Duodenal mucosa (tissue), 2 donors: ENCODE results near the gene MOB1B.

Experiments
- H3K27ac ChIP-seq: one replicate; pipeline ENCODE4 v1.7.0; 2013; ENCODE audit warnings: low read depth, low read length
- H3K27me3 ChIP-seq, 2 donors: one replicate each; pipeline ENCODE4 v1.7.0; 2013; ENCODE audit warnings: low read length in 2 of 2, control low read depth in 1 of 2; ENCODE audit not compliant: insufficient read depth in 2 of 2, control insufficient read depth in 1 of 2
- H3K36me3 ChIP-seq, 2 donors: one replicate each; pipeline ENCODE4 v1.7.0; 2013; ENCODE audit warnings: low read length in 2 of 2, control low read depth in 1 of 2; ENCODE audit not compliant: insufficient read depth in 2 of 2, control insufficient read depth in 1 of 2
- H3K4me1 ChIP-seq, 2 donors: one replicate each; pipeline ENCODE4 v1.7.0; 2013; ENCODE audit warnings: low read length in 2 of 2, control low read depth in 1 of 2; ENCODE audit not compliant: insufficient read depth in 2 of 2, control insufficient read depth in 1 of 2
- H3K4me3 ChIP-seq, 2 donors: one replicate each; pipeline ENCODE4 v1.7.0; 2013; ENCODE audit warnings: low read length in 2 of 2, low read depth in 1 of 2
- H3K9ac ChIP-seq, 2 donors: one replicate each; pipeline ENCODE4 v1.7.0; 2013; ENCODE audit warnings: low read length in 2 of 2, low read depth in 1 of 2
- H3K9me3 ChIP-seq, 2 donors: one replicate each; pipeline ENCODE4 v1.7.0; 2013; ENCODE audit warnings: low read length in 2 of 2, control low read depth in 1 of 2; ENCODE audit not compliant: control insufficient read depth in 1 of 2

Gene MOB1B

DNA sequence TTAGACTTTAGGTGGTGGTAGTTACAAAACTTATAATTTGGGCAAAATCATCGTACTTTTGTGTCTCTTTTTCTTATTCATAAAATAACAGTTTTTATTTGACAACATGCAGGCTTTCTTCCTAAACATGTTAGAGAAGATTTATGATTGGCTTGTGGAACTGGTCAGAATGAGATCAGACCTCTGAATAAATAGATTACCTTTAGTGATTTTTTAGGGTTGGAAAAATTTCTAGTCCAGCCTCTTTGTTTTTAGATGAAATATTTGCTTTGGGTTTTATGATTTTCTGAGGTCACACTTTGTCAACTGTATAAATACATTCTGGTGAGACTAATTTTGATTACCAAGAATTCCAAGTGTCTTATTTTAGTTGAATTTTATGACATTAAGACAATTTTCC, 29.2 kb downstream of the MOB1B start:
- Histone ChIP-seq H3K4me1 (no peaks in the 10 kb centered on the region), H3K9me3 (no peaks in the 10 kb centered on the region), H3K4me3 (no peak overlapping the region), H3K9ac (no peak overlapping the region), H3K36me3 (no peaks in the 10 kb centered on the region), H3K27me3 (no peaks in the 10 kb centered on the region), H3K27ac (no peak overlapping the region)

GRCh38 chr4:70932984-70933383, 30.8 kb downstream of the MOB1B start:
- Histone ChIP-seq H3K4me3 (no peak overlapping the region), H3K9me3 (no peaks in the 10 kb centered on the region), H3K27me3 (no peaks in the 10 kb centered on the region), H3K9ac (no peak overlapping the region), H3K4me1 (no peaks in the 10 kb centered on the region), H3K36me3 (no peaks in the 10 kb centered on the region), H3K27ac (no peak overlapping the region)

- no peaks in the 10 kb centered on the region for H3K9me3 ChIP-seq
- no peak overlapping the region for H3K9ac ChIP-seq
- H3K36me3 ChIP-seq, result no peaks in the 10 kb centered on the region
- H3K4me1 ChIP-seq, result no peaks in the 10 kb centered on the region
- H3K27me3 ChIP-seq, result no peaks in the 10 kb centered on the region
- no peak overlapping the region for H3K4me3 ChIP-seq
- no peak overlapping the region for H3K27ac ChIP-seq
Observed at GRCh38 chr4:70935038-70935695, 33.0 kb downstream of the MOB1B start.

GRCh38 chr4:70936200-70936787, 34.1 kb downstream of the MOB1B start:
- Histone ChIP-seq H3K4me1 (no peaks in the 10 kb centered on the region), H3K4me3 (no peak overlapping the region), H3K36me3 (no peaks in the 10 kb centered on the region), H3K9me3 (no peaks in the 10 kb centered on the region), H3K27me3 (no peaks in the 10 kb centered on the region), H3K9ac (no peak overlapping the region), H3K27ac (no peak overlapping the region)

DNA sequence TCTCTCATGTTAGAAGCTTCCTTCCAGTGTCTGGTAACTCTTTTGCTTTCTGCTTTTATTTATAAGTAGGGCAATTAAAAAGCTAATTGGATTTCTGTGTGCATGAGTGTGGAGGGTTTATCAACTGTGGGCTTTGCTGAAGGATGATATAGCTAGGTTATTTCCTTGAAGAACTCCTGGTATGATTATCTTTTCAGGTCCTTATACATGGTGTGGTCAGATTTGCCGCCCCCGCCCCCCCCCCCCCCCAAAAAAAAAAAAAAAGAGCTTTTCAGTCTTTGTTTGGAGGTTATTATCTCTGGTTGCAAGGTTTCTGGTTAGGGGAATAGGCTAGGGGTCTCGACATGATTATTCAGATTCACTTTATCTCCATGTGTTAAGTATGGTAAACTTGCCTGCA, 35.9 kb downstream of the MOB1B start:
- Histone ChIP-seq H3K9me3 (no peaks in the 10 kb centered on the region), H3K4me3 (no peak overlapping the region), H3K27ac (no peak overlapping the region), H3K9ac (no peak overlapping the region), H3K27me3 (no peaks in the 10 kb centered on the region), H3K4me1 (no peaks in the 10 kb centered on the region), H3K36me3 (no peaks in the 10 kb centered on the region)

DNA sequence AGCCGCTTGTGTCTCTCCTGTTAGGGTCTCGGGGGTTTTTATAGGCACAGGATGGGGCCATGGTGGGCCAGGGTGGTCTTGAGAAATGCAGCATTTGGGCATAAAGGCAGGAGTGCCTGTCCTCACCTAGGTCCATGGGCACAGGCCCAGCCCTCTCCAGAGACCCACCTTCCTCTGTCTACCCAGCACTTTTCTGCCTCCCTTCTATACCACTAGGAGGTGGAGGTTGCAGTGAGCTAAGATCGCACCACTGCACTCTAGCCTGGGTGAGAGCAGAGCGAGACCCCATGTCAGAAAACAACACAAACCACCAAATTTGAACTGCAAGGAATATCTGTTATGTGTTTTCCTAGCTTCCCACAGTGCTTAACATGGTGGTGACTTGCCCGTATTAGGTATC, 38.0 kb downstream of the MOB1B start:
- Histone ChIP-seq H3K9me3 (no peaks in the 10 kb centered on the region), H3K4me1 (no peaks in the 10 kb centered on the region), H3K27ac (no peak overlapping the region), H3K36me3 (no peaks in the 10 kb centered on the region), H3K27me3 (no peaks in the 10 kb centered on the region), H3K4me3 (no peak overlapping the region), H3K9ac (no peak overlapping the region)

DNA sequence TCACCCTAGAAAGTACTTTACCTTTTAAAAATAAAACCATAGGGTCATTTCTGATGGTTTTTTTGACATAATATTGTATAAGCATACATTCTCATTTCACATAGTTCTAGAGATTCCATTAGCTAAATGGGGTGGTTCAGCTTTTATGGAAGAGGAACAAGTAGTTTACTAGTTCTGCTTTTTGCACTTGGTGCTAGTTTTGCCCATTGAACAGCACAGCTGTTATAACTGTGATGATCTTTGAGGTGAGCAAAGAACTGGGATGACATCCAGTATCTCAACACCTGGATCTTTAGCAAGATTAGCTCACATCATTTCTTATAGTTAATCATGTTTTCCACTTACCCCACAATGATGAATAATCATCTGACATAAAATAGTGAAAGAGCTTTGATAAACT, 40.9 kb downstream of the MOB1B start:
- Histone ChIP-seq H3K4me1 (no peaks in the 10 kb centered on the region), H3K4me3 (no peak overlapping the region), H3K36me3 (no peaks in the 10 kb centered on the region), H3K27me3 (no peaks in the 10 kb centered on the region), H3K27ac (no peak overlapping the region), H3K9me3 (no peaks in the 10 kb centered on the region), H3K9ac (no peak overlapping the region)

DNA sequence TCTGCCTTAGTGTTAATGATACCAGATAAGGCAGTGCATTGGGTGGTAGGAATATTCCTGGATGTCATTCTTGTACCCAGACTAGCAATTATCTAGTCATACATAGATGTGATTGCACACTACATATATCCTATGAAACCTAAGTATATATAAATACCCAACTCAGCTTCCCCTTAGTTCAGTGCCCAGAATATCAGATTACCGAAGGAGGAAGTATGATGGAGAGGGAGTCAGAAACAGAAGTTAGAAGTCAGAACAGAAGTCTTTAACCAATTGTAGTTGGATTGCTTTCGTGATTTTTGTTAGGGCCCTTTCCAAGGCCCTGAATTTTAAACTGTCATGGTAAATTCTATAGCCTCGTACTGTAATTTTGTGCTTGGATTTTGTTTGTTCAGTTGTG, 42.9 kb downstream of the MOB1B start:
- Histone ChIP-seq H3K4me3 (no peak overlapping the region), H3K27ac (no peak overlapping the region), H3K9ac (no peak overlapping the region), H3K27me3 (no peaks in the 10 kb centered on the region), H3K9me3 (no peaks in the 10 kb centered on the region), H3K4me1 (no peaks in the 10 kb centered on the region), H3K36me3 (no peaks in the 10 kb centered on the region)

DNA sequence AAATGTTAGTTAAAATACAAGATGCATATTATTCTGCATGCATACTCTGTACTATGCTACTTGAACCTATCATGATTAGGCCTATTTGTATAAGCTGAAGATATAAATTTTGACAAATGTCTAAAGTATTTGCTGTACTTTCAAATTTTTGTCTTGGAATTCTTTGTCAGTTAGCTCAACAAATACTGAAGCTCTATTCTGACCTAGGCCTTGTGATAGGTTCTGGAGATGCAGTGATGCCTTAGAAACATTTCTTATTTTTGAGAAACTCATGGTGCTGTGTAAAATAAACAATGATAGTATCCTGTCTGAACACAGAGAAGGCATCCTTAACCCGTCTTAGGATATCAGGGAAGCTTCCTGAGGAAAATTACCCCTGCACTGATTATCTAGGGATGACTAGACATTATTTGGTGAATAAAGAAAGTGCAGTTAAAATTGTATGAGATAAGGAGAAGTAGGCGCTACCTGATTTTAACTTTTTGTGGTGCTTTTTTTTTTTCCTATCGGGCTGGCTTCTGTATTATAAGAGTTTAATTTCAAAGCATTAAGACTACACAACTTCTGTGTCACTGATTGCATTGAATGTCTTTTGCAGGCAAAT, 43.4 kb downstream of the MOB1B start:
- Histone ChIP-seq H3K9ac (no peak overlapping the region), H3K4me3 (no peak overlapping the region), H3K27ac (no peak overlapping the region), H3K4me1 (no peaks in the 10 kb centered on the region), H3K27me3 (no peaks in the 10 kb centered on the region), H3K9me3 (no peaks in the 10 kb centered on the region), H3K36me3 (no peaks in the 10 kb centered on the region)

GRCh38 chr4:70946939-70947338, 44.8 kb downstream of the MOB1B start:
- Histone ChIP-seq H3K9ac (no peak overlapping the region), H3K27ac (no peak overlapping the region), H3K36me3 (no peaks in the 10 kb centered on the region), H3K4me3 (no peak overlapping the region), H3K9me3 (no peaks in the 10 kb centered on the region), H3K4me1 (no peaks in the 10 kb centered on the region), H3K27me3 (no peaks in the 10 kb centered on the region)
